HG02571 (cell line): Measurements from ENCODE around the gene COG5.
A peak's percentile ranks its signal among the peaks of the same experiment; 100 is the strongest.
"Not testable (repeated sequence)": the region's sequence is repeated elsewhere in the genome, so short reads cannot be mapped to it uniquely, and the experiment has no call there.

Experiments used
- ATAC-seq: cut with Tn5 transposase; IDR thresholded peaks from one replicate; pipeline ENCODE4 v1.9.1; 2021; ENCODE audit warnings: mild to moderate bottlenecking, moderate library complexity; ENCODE audit not compliant: unreplicated experiment

COG5 gene

GRCh38 chr7:107580716-107581383 is 17.1 kb upstream of the COG5 start:
- ATAC-seq = no peak

- ATAC-seq = peak; percentile 92
These were observed 16.4 kb upstream of the COG5 start, which contains the start of gene BCAP29 for GRCh38 chr7:107579885-107580715. TSS of gene BCAP29 (plus strand) at chr7:107580246. CDS start at chr7:107580773, 527 bp downstream.

- ATAC-seq = no peak
These were observed 15.8 kb upstream of the COG5 start for GRCh38 chr7:107579554-107579884.

- ATAC-seq = no peak
These were observed 9.8 kb upstream of the COG5 start for GRCh38 chr7:107573537-107573936.

GRCh38 chr7:107570298-107570697 is 6.6 kb upstream of the COG5 start:
- ATAC-seq = no peak

- ATAC-seq = no peak
These were observed 1.0 kb upstream of the COG5 start for GRCh38 chr7:107564553-107565298.

GRCh38 chr7:107563081-107563774 is 492 bp downstream of the COG5 start:
- ATAC-seq = peak; percentile 56

GRCh38 chr7:107560898-107561516 is 2.7 kb downstream of the COG5 start:
- ATAC-seq = no peak

- no peak for ATAC-seq
These were observed 3.9 kb downstream of the COG5 start for GRCh38 chr7:107559864-107560263.

GRCh38 chr7:107555893-107556292 is 7.8 kb downstream of the COG5 start:
- no peak for ATAC-seq

- no peak for ATAC-seq
These were observed 11.8 kb downstream of the COG5 start for GRCh38 chr7:107551936-107552335.

GRCh38 chr7:107544848-107545591 is 18.7 kb downstream of the COG5 start:
- no peak for ATAC-seq

- no peak for ATAC-seq
These were observed 20.3 kb downstream of the COG5 start for GRCh38 chr7:107543338-107543993.

- no peak for ATAC-seq
These were observed 25.7 kb downstream of the COG5 start for GRCh38 chr7:107538001-107538400.

GRCh38 chr7:107537228-107537627 is 26.5 kb downstream of the COG5 start:
- ATAC-seq = not testable (repeated sequence)

- ATAC-seq = no peak
These were observed 29.6 kb downstream of the COG5 start for GRCh38 chr7:107534139-107534538.

GRCh38 chr7:107530751-107531150 is 33.0 kb downstream of the COG5 start:
- ATAC-seq = no peak

- ATAC-seq = no peak
These were observed 35.3 kb downstream of the COG5 start for GRCh38 chr7:107528461-107528860.

GRCh38 chr7:107527196-107527595 is 36.5 kb downstream of the COG5 start:
- no peak for ATAC-seq
